ENCODE data around the gene TMOD4.

Gene TMOD4

GRCh38 chr1:151166505-151166956 lies 9.2 kb downstream of the TMOD4 start:
- H3K27me3 ChIP-seq (ENCODE audit: control insufficient read depth, insufficient read depth, low read length) = no peaks in the 10 kb centered on the region
- peak overlapping the region; percentile 81 for H3K9ac ChIP-seq (ENCODE audit: low read length)
- H3K9me3 ChIP-seq (ENCODE audit: control insufficient read depth, low read length) = no peaks in the 10 kb centered on the region
- peaks cover 11% of the 10 kb centered on the region for H3K4me1 ChIP-seq (ENCODE audit: control insufficient read depth, insufficient read depth, low read length)
- H3K4me3 ChIP-seq (ENCODE audit: low read length) = peak overlapping the region; percentile 73
- peaks cover 5% of the 10 kb centered on the region for H3K36me3 ChIP-seq (ENCODE audit: control insufficient read depth, insufficient read depth, low read length)

DNA sequence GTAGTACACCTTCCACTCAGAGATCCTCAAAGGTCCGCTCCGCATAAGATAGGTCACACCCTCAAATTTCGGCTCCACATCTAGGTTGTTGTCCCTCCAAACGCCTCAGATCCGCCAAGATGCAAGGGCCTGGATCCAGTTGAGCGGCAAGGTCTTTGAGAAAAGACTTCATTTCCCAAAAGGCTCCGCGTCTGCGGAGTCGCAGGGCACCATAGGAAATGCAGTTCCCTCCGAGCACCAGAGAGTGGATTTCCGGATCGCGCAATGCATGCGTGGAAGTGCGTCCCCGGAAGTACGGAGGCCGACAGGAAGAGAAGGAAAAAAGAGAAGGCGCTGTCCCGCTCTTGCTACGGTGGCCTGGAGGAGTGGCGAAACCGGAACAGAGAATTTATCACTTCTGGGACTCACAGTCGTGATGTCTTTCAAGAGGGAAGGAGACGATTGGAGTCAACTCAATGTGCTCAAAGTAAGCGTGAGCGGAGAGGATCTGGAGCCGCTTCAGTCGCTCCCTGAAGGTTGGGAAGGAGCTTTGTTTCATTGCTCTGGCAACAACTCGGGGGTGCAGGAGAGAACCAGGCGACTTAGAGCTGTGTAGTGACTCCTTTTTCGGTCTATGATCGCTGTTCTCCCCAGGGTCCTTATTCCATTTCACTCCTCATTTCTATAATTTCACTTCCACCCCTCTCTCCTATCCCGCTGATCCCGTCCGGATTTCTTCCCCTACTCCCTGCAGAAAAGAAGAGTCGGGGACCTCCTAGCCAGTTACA lies 9.9 kb downstream of the TMOD4 start, which contains the start of the genes LYSMD1 and SCNM1:
Gene LYSMD1, minus strand, starts transcription at position 165 of the 767 bp plus-strand sequence. CDS start 644 bp downstream, outside the sequence.
Gene SCNM1, plus strand, starts transcription at position 407 of the 767 bp plus-strand sequence. Its CDS starts 9 bp downstream, at position 416.
- Histone ChIP-seq H3K9me3 (ENCODE audit: control insufficient read depth, low read length) (no peaks in the 10 kb centered on the region), H3K9ac (ENCODE audit: low read length) (peak within 1 kb of the TSS; percentile 81), H3K4me1 (ENCODE audit: control insufficient read depth, insufficient read depth, low read length) (peaks cover 11% of the 10 kb centered on the region), H3K36me3 (ENCODE audit: control insufficient read depth, insufficient read depth, low read length) (peaks cover 5% of the 10 kb centered on the region), H3K4me3 (ENCODE audit: low read length) (peak within 1 kb of the TSS; percentile 73), H3K27me3 (ENCODE audit: control insufficient read depth, insufficient read depth, low read length) (no peaks in the 10 kb centered on the region)

DNA sequence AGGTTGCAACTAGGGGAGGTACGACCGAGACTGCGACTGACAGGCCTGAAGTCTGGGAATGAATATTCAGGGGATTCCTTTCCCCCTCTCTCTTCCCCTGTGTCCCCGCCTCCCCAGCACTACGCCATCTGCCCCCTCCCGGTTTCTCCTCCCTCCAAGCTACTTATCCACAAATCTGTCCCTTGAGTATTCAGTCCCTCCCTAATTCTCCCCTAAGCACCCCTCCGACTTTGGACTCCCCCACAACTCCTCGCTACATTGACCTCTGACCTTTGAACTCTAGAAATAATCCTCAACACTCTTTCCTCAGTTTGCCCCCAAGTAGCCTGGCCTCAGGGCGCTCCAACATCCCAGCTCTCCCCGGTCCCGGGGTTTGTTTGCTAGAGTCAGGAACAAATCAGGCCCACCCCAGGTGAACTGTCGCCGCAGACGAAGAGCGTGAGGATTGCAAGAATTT lies 10.5 kb downstream of the TMOD4 start:
- Histone ChIP-seq H3K4me3 (ENCODE audit: low read length) (peak overlapping the region; percentile 73), H3K4me1 (ENCODE audit: control insufficient read depth, insufficient read depth, low read length) (peaks cover 11% of the 10 kb centered on the region), H3K9me3 (ENCODE audit: control insufficient read depth, low read length) (no peaks in the 10 kb centered on the region), H3K27me3 (ENCODE audit: control insufficient read depth, insufficient read depth, low read length) (no peaks in the 10 kb centered on the region), H3K9ac (ENCODE audit: low read length) (peak overlapping the region; percentile 78), H3K36me3 (ENCODE audit: control insufficient read depth, insufficient read depth, low read length) (peaks cover 10% of the 10 kb centered on the region)

DNA sequence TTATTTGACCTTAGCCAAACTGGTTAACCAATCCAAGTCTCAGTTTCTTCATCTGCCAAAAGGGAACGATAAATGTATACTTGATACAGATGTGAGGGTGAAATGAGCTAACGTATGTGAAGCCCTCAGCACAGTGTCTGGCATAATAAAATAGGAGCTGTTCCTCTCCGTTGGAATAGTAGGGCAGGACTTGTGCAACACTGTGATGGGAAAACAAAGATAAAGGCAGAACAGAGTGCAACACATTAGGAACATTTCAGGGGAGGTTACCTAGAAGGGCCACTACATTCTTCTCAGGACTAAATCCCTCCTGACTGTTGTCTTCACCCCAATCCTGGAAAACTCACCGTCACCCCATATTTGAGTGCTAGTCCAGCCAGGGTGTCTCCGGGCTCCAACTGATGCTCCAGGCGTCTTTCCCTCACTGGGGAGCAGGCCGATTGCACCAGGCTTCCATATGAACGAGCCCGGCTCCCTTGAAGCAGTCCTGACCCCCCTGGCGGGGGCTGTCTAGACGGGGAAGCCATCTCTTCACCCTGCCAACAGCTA lies 11.0 kb downstream of the TMOD4 start:
- peaks cover 11% of the 10 kb centered on the region for H3K4me1 ChIP-seq (ENCODE audit: control insufficient read depth, insufficient read depth, low read length)
- no peaks in the 10 kb centered on the region for H3K27me3 ChIP-seq (ENCODE audit: control insufficient read depth, insufficient read depth, low read length)
- H3K36me3 ChIP-seq (ENCODE audit: control insufficient read depth, insufficient read depth, low read length) = peaks cover 10% of the 10 kb centered on the region
- H3K9ac ChIP-seq (ENCODE audit: low read length) = peak overlapping the region; percentile 78
- H3K4me3 ChIP-seq (ENCODE audit: low read length) = peak overlapping the region; percentile 73
- no peaks in the 10 kb centered on the region for H3K9me3 ChIP-seq (ENCODE audit: control insufficient read depth, low read length)

DNA sequence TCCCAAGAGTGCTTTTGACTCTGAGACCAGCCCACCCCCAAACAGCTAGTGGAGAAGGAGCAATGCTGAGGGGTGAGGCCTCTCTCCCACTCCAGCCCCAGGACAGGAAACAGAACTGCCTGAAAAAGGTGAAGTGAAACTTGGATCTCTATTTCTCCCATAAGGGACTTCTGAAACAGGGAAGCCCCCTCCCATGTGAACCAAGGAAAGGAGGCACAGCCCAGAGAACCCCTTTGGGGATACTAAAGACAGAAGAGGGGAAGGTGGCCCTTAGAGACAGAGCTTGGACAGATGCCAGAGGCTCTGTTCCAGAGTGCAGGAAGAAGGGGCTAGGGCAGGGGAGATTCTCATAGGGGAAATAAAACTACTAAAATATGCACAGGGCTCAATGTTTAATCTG lies 16.4 kb downstream of the TMOD4 start:
- H3K9me3 ChIP-seq (ENCODE audit: control insufficient read depth, low read length) = no peaks in the 10 kb centered on the region
- no peak overlapping the region for H3K4me3 ChIP-seq (ENCODE audit: low read length)
- H3K9ac ChIP-seq (ENCODE audit: low read length) = no peak overlapping the region
- H3K4me1 ChIP-seq (ENCODE audit: control insufficient read depth, insufficient read depth, low read length) = peaks cover 6% of the 10 kb centered on the region
- peaks cover 9% of the 10 kb centered on the region for H3K36me3 ChIP-seq (ENCODE audit: control insufficient read depth, insufficient read depth, low read length)
- no peaks in the 10 kb centered on the region for H3K27me3 ChIP-seq (ENCODE audit: control insufficient read depth, insufficient read depth, low read length)

GRCh38 chr1:151158751-151159251 lies 17.0 kb downstream of the TMOD4 start:
- Histone ChIP-seq H3K9me3 (ENCODE audit: control insufficient read depth, low read length) (no peaks in the 10 kb centered on the region), H3K4me1 (ENCODE audit: control insufficient read depth, insufficient read depth, low read length) (peaks cover 5% of the 10 kb centered on the region), H3K36me3 (ENCODE audit: control insufficient read depth, insufficient read depth, low read length) (peaks cover 9% of the 10 kb centered on the region), H3K27me3 (ENCODE audit: control insufficient read depth, insufficient read depth, low read length) (no peaks in the 10 kb centered on the region), H3K4me3 (ENCODE audit: low read length) (no peak overlapping the region), H3K9ac (ENCODE audit: low read length) (no peak overlapping the region)

DNA sequence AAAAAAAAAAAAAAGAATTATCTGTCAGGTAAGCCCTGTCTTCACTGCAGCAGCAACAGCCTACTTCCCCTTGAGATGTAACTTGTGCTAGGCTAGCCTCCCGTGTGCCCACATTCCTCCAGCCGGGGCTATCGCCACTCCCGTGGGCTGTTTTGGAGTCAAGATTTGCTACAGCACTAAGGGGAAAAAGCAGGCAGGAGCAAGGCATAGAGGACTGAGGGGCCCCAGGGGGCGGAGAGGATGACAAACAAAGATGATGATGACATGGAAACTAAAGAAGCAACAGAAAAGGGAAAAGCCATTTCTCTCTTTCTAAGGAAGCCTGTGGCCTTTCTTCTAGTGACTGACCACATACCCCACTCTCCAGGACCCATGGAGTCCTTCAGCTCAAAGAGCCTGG lies 17.5 kb downstream of the TMOD4 start:
- no peaks in the 10 kb centered on the region for H3K9me3 ChIP-seq (ENCODE audit: control insufficient read depth, low read length)
- H3K4me1 ChIP-seq (ENCODE audit: control insufficient read depth, insufficient read depth, low read length) = peaks cover 5% of the 10 kb centered on the region
- peaks cover 9% of the 10 kb centered on the region for H3K36me3 ChIP-seq (ENCODE audit: control insufficient read depth, insufficient read depth, low read length)
- no peaks in the 10 kb centered on the region for H3K27me3 ChIP-seq (ENCODE audit: control insufficient read depth, insufficient read depth, low read length)
- H3K9ac ChIP-seq (ENCODE audit: low read length) = no peak overlapping the region
- H3K4me3 ChIP-seq (ENCODE audit: low read length) = no peak overlapping the region

- peaks cover 9% of the 10 kb centered on the region for H3K36me3 ChIP-seq (ENCODE audit: control insufficient read depth, insufficient read depth, low read length)
- no peaks in the 10 kb centered on the region for H3K9me3 ChIP-seq (ENCODE audit: control insufficient read depth, low read length)
- no peaks in the 10 kb centered on the region for H3K27me3 ChIP-seq (ENCODE audit: control insufficient read depth, insufficient read depth, low read length)
- H3K4me1 ChIP-seq (ENCODE audit: control insufficient read depth, insufficient read depth, low read length) = peaks cover 5% of the 10 kb centered on the region
- H3K9ac ChIP-seq (ENCODE audit: low read length) = no peak overlapping the region
- H3K4me3 ChIP-seq (ENCODE audit: low read length) = no peak overlapping the region
Measured at GRCh38 chr1:151157067-151157531, 18.7 kb downstream of the TMOD4 start.

DNA sequence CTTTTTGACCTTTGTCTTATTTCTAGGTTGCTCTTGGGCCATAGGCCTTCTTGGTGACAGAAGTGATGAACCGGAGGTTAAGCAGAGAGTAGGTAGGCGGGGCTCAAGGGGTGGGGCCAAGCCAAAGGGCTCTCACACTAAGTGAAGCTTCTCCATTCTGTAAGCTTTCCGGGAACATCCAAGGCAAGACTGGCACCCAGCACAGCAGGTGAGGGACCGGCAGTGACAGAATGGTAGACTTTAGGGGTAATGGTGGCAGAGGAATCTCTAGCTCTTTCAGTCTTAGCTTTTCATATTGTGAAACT lies 19.3 kb downstream of the TMOD4 start, which contains the start of gene TNFAIP8L2:
Gene TNFAIP8L2, plus strand, starts transcription at position 135 of the 305 bp plus-strand sequence. CDS start 2,049 bp downstream, outside the sequence.
- H3K9me3 ChIP-seq (ENCODE audit: control insufficient read depth, low read length) = no peaks in the 10 kb centered on the region
- H3K4me1 ChIP-seq (ENCODE audit: control insufficient read depth, insufficient read depth, low read length) = peaks cover 5% of the 10 kb centered on the region
- H3K9ac ChIP-seq (ENCODE audit: low read length) = no peak within 1 kb of the TSS
- H3K4me3 ChIP-seq (ENCODE audit: low read length) = no peak within 1 kb of the TSS
- peaks cover 9% of the 10 kb centered on the region for H3K36me3 ChIP-seq (ENCODE audit: control insufficient read depth, insufficient read depth, low read length)
- no peaks in the 10 kb centered on the region for H3K27me3 ChIP-seq (ENCODE audit: control insufficient read depth, insufficient read depth, low read length)

DNA sequence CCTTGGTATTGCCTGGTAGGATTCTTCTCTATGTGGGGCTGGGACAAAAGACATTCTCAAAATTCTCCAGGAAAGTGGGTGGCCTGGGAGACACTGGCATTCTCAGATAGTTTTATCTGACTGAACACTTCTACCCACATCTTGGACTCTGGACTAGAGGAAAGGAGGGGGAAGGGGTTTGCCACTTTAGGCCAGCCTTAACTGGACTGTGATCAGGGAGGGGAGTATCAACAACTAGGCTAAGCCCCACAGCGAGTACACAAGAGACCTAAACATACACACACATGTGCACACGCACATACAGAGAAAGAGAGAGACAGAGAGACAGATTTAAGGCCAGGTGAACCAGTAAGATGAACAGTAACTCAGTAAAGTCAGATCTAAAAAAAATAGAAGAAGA lies 28.1 kb downstream of the TMOD4 start:
- peaks cover 20% of the 10 kb centered on the region for H3K4me1 ChIP-seq (ENCODE audit: control insufficient read depth, insufficient read depth, low read length)
- H3K36me3 ChIP-seq (ENCODE audit: control insufficient read depth, insufficient read depth, low read length) = no peaks in the 10 kb centered on the region
- no peaks in the 10 kb centered on the region for H3K9me3 ChIP-seq (ENCODE audit: control insufficient read depth, low read length)
- H3K9ac ChIP-seq (ENCODE audit: low read length) = no peak overlapping the region
- no peak overlapping the region for H3K4me3 ChIP-seq (ENCODE audit: low read length)
- H3K27me3 ChIP-seq (ENCODE audit: control insufficient read depth, insufficient read depth, low read length) = peaks cover 15% of the 10 kb centered on the region

DNA sequence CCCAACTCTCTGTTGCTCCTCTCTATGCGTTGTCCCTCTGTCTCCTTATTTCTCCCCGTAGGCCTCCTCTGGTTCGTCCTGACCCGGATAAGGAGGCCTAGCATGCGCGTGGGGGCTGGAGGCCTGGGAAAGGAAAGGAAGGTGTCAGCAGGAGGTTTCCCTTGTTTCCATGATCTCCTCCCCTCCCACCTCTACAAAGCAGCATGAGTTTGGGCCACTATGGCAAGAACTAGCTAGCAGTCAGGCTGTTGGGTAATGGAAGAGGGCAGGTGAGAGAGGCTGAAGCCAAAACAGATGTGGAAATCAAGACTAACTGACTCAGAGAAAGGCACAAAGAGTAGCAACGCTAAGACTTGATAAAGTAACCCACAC lies 28.7 kb downstream of the TMOD4 start:
- peaks cover 20% of the 10 kb centered on the region for H3K4me1 ChIP-seq (ENCODE audit: control insufficient read depth, insufficient read depth, low read length)
- H3K9me3 ChIP-seq (ENCODE audit: control insufficient read depth, low read length) = no peaks in the 10 kb centered on the region
- H3K36me3 ChIP-seq (ENCODE audit: control insufficient read depth, insufficient read depth, low read length) = no peaks in the 10 kb centered on the region
- peak overlapping the region; percentile 41 for H3K4me3 ChIP-seq (ENCODE audit: low read length)
- peaks cover 15% of the 10 kb centered on the region for H3K27me3 ChIP-seq (ENCODE audit: control insufficient read depth, insufficient read depth, low read length)
- peak overlapping the region; percentile 65 for H3K9ac ChIP-seq (ENCODE audit: low read length)
